Panc1 (cell line): Measurements from ENCODE around the gene CMIP. TPM values are rescaled to one million over a fixed set of nuclear protein-coding genes. Genes with fewer than 3 reads are reported as not detected.

ENCODE experiments used
- ATAC-seq: fragments of 200-7000 bp; cut with Tn5 transposase; 2 replicates; pipeline ENCODE4 v1.9.1; 2020; ENCODE audit warnings: mild to moderate bottlenecking, moderate library complexity
- BruUV-seq: library from RNA; stranded (reverse); fragments of 400-500 nt; replicated peaks from 2 replicates; lab custom pipeline; 2021; lab: Mats Ljungman, UMichigan
- CTCF ChIA-PET: fragments of 300-600 bp; sonication (Branson Sonifier 250); formaldehyde crosslinking; loops from one replicate; lab custom pipeline; 2022; ENCODE audit warnings: antibody characterized with exemption; lab: Charles Lee
- POLR2A ChIA-PET: fragments of 300-600 bp; sonication (Branson Sonifier 250); formaldehyde crosslinking; loops from one replicate; lab custom pipeline; 2022; ENCODE audit warnings: antibody characterized with exemption; lab: Charles Lee
- DNase-seq: peaks from one replicate; pipeline ENCODE4 v3.0.0-alpha.2; 2010; ENCODE audit warnings: low read depth, low spot score
- H3K27ac ChIP-seq: 2 replicates; pipeline ENCODE4 v1.5.1; 2011; ENCODE audit warnings: mild to moderate bottlenecking, low read length, inconsistent platforms
- H3K27me3 ChIP-seq: fragments of 200-500 bp; sonication (Bioruptor generic); 2 replicates; pipeline ENCODE4 v1.6.0; 2014; ENCODE audit warnings: low read length, inconsistent platforms; ENCODE audit not compliant: control insufficient read depth, insufficient read depth
- H3K36me3 ChIP-seq: fragments of 200-500 bp; sonication (Bioruptor generic); 2 replicates; pipeline ENCODE4 v1.5.1; 2014; ENCODE audit warnings: inconsistent platforms, mild to moderate bottlenecking, low read length, moderate library complexity; ENCODE audit not compliant: control insufficient read depth, insufficient read depth
- H3K4me1 ChIP-seq: 2 replicates; pipeline ENCODE4 v1.5.1; 2011; ENCODE audit warnings: inconsistent platforms, mild to moderate bottlenecking, low read length, moderate library complexity; ENCODE audit not compliant: control insufficient read depth, insufficient read depth
- H3K4me3 ChIP-seq, 2 experiments: 2 replicates each; pipeline ENCODE4 v1.5.1; 2011 to 2012; ENCODE audit warnings: low read depth in 2 of 2, low read length in 2 of 2, mild to moderate bottlenecking in 2 of 2, inconsistent platforms in 1 of 2, moderate library complexity in 1 of 2
- H3K9me3 ChIP-seq: fragments of 200-500 bp; sonication (Bioruptor generic); 2 replicates; pipeline ENCODE4 v1.5.1; 2014; ENCODE audit warnings: low read depth, mild to moderate bottlenecking, inconsistent platforms, low read length, moderate library complexity; ENCODE audit not compliant: control insufficient read depth, insufficient read depth
- CTCF ChIP-seq: fragments of 450-650 bp; IDR thresholded peaks from 2 replicates; pipeline ENCODE4 v1.5.1; 2017; ENCODE audit warnings: mild to moderate bottlenecking
- POLR2AphosphoS5 ChIP-seq: IDR thresholded peaks from 2 replicates; pipeline ENCODE4 v1.6.1; 2012; ENCODE audit warnings: mild to moderate bottlenecking, low read depth, low read length, moderate library complexity
- REST ChIP-seq, 2 experiments: IDR thresholded peaks; 2 replicates each; pipeline ENCODE4 v1.6.1; 2011 to 2012; ENCODE audit warnings: low read depth in 2 of 2, control low read depth in 1 of 2, low read length in 1 of 2, mild to moderate bottlenecking in 1 of 2, moderate library complexity in 1 of 2; ENCODE audit not compliant: insufficient read depth in 1 of 2
- SIN3A ChIP-seq: IDR thresholded peaks from 2 replicates; pipeline ENCODE4 v1.6.1; 2012; ENCODE audit warnings: low read depth, mild to moderate bottlenecking, low read length, moderate library complexity, borderline replicate concordance; ENCODE audit not compliant: insufficient read depth
- TCF7L2 ChIP-seq: IDR thresholded peaks from 2 replicates; pipeline ENCODE4 v1.6.1; 2011; ENCODE audit warnings: mild to moderate bottlenecking, low read depth, low read length, inconsistent platforms
- in situ Hi-C: cut with HindIII; loops from 2 replicates; pipeline ENCODE4 v1.10.0; 2016; ENCODE audit warnings: low sequenced_read_pairs, low pct_unique_long_range_greater_than_20kb
- intact Hi-C: fragments of 100-400 bp; cut with micrococcal nuclease; formaldehyde crosslinking; loops from one replicate; pipeline ENCODE4 v1.10.0; 2022; ENCODE audit not compliant: unreplicated experiment
- total RNA-seq: library from RNA; stranded (reverse); gene quantifications from one replicate; pipeline ENCODE4 v1.2.1, GENCODE V29; 2021; ENCODE audit not compliant: unreplicated experiment

CMIP gene
- total RNA-seq, 1 experiment from 2014 or later = 49.7 TPM

- no peaks in the 10 kb centered on the region for H3K27me3 ChIP-seq
- no TSS peak for BruUV-seq
- ATAC-seq = no peak
- H3K36me3 ChIP-seq = no peaks in the 10 kb centered on the region
- TF ChIP-seq REST (IDR thresholded peaks at IDR 0.05; ENCODE audit: insufficient read depth in 1 of 2, low read depth in 2 of 2, low read length in 1 of 2) (no peak), SIN3A (no peak)
- no peak overlapping the region for H3K27ac ChIP-seq
- ChIA-PET POLR2A (no interaction called here), CTCF (no interaction called here)
- no peaks in the 10 kb centered on the region for H3K9me3 ChIP-seq
- in situ Hi-C loops = no loop called here
- intact Hi-C loops = no loop called here
- peaks cover 4% of the 10 kb centered on the region for H3K4me1 ChIP-seq
- no peak overlapping the region for H3K4me3 ChIP-seq
- no peak for DNase-seq
These were observed 255.6 kb downstream of the CMIP start for GRCh38 chr16:81700071-81700779.

GRCh38 chr16:81700780-81701165 is 256.2 kb downstream of the CMIP start:
- Histone ChIP-seq H3K36me3 (no peaks in the 10 kb centered on the region), H3K27ac (no peak overlapping the region), H3K4me1 (peaks cover 4% of the 10 kb centered on the region), H3K9me3 (no peaks in the 10 kb centered on the region), H3K27me3 (no peaks in the 10 kb centered on the region), H3K4me3 (no peak overlapping the region)
- in situ Hi-C loops = no loop called here
- DNase-seq = no peak
- BruUV-seq = no TSS peak
- POLR2A ChIA-PET = no interaction called here
- intact Hi-C loops = no loop called here
- TF ChIP-seq POLR2AphosphoS5 (no peak), CTCF (no peak), TCF7L2 (no peak), SIN3A (no peak), REST (IDR thresholded peaks at IDR 0.05; ENCODE audit: insufficient read depth in 1 of 2, low read depth in 2 of 2, low read length in 1 of 2) (no peak)
- no peak for ATAC-seq
- CTCF ChIA-PET = no interaction called here
